Mesenchymal stem cell (in vitro differentiated cells and primary cell): Measurements from ENCODE around the gene ATP6V1A.

Experiments
- DNase-seq: peaks from one replicate; pipeline ENCODE4 v3.0.0-alpha.2; 2013
- H2AFZ ChIP-seq: one replicate; pipeline ENCODE4 v1.6.1; 2013; ENCODE audit warnings: low read depth, mild to moderate bottlenecking, control low read depth, inconsistent platforms, low read length, moderate library complexity
- H2AK5ac ChIP-seq: 2 replicates; pipeline ENCODE4 v1.6.1; 2013; ENCODE audit warnings: low read length, moderate library complexity, mild to moderate bottlenecking, inconsistent platforms; ENCODE audit not compliant: severe bottlenecking
- H2BK120ac ChIP-seq: one replicate; pipeline ENCODE4 v1.6.1; 2013; ENCODE audit warnings: low read depth, mild to moderate bottlenecking, inconsistent platforms, low read length, moderate library complexity
- H2BK12ac ChIP-seq, 2 experiments: one replicate each; pipeline ENCODE4 v1.6.1; 2013; ENCODE audit warnings: inconsistent platforms in 2 of 2, low read length in 2 of 2, mild to moderate bottlenecking in 2 of 2, moderate library complexity in 2 of 2, control low read depth in 1 of 2
- H2BK15ac ChIP-seq: one replicate; pipeline ENCODE4 v1.6.1; 2013; ENCODE audit warnings: mild to moderate bottlenecking, low read depth, inconsistent platforms; ENCODE audit not compliant: poor library complexity, severe bottlenecking
- H2BK5ac ChIP-seq: 2 replicates; pipeline ENCODE4 v1.6.1; 2013; ENCODE audit warnings: low read depth, mild to moderate bottlenecking, low read length, control low read depth, inconsistent platforms; ENCODE audit not compliant: poor library complexity, severe bottlenecking
- H3K14ac ChIP-seq, 2 experiments: one replicate each; pipeline ENCODE4 v1.6.1; 2013; ENCODE audit warnings: inconsistent platforms in 2 of 2, low read length in 2 of 2, control low read depth in 1 of 2, mild to moderate bottlenecking in 1 of 2, moderate library complexity in 1 of 2
- H3K18ac ChIP-seq, 2 experiments: one replicate each; pipeline ENCODE4 v1.6.1; 2013; ENCODE audit warnings: inconsistent platforms in 2 of 2, low read length in 2 of 2, control low read depth in 1 of 2, low read depth in 1 of 2, mild to moderate bottlenecking in 1 of 2
- H3K23ac ChIP-seq, 2 experiments: one replicate each; pipeline ENCODE4 v1.6.1; 2013; ENCODE audit warnings: inconsistent platforms in 2 of 2, low read length in 2 of 2, mild to moderate bottlenecking in 2 of 2, moderate library complexity in 2 of 2, control low read depth in 1 of 2
- H3K27ac ChIP-seq: 2 replicates; pipeline ENCODE4 v1.5.1; 2013; ENCODE audit warnings: mild to moderate bottlenecking, moderate library complexity, low read length, control low read depth, inconsistent platforms; ENCODE audit not compliant: poor library complexity, severe bottlenecking
- H3K27me3 ChIP-seq, 2 experiments: 2 replicates each; pipeline versions ENCODE4 v1.6.1 to v1.7.0; 2013; ENCODE audit warnings: low read length in 2 of 2, mild to moderate bottlenecking in 2 of 2, moderate library complexity in 2 of 2, control low read depth in 1 of 2, inconsistent platforms in 1 of 2; ENCODE audit not compliant: control insufficient read depth in 1 of 2, insufficient read depth in 1 of 2
- H3K36me3 ChIP-seq, 2 experiments: 2 replicates each; pipeline versions ENCODE4 v1.6.1 to v1.7.0; 2013; ENCODE audit warnings: low read length in 2 of 2, control low read depth in 1 of 2, inconsistent platforms in 1 of 2, low read depth in 1 of 2, mild to moderate bottlenecking in 1 of 2; ENCODE audit not compliant: insufficient read depth in 2 of 2, control insufficient read depth in 1 of 2
- H3K4ac ChIP-seq, 2 experiments: one replicate each; pipeline ENCODE4 v1.6.1; 2013; ENCODE audit warnings: inconsistent platforms in 2 of 2, low read length in 2 of 2, mild to moderate bottlenecking in 2 of 2, moderate library complexity in 2 of 2, control low read depth in 1 of 2, low read depth in 1 of 2
- H3K4me1 ChIP-seq: 2 replicates; pipeline ENCODE4 v1.6.1; 2013; ENCODE audit warnings: low read depth, low read length, control low read depth; ENCODE audit not compliant: control insufficient read depth, insufficient read depth
- H3K4me2 ChIP-seq: 2 replicates; pipeline ENCODE4 v1.6.1; 2013; ENCODE audit warnings: low read length, mild to moderate bottlenecking, inconsistent platforms; ENCODE audit not compliant: poor library complexity, severe bottlenecking
- H3K4me3 ChIP-seq, 2 experiments: 2 replicates each; pipeline versions ENCODE4 v1.5.1 to v1.7.0; 2013; ENCODE audit warnings: low read length in 2 of 2, mild to moderate bottlenecking in 2 of 2, control low read depth in 1 of 2, low read depth in 1 of 2; ENCODE audit not compliant: insufficient read depth in 1 of 2
- H3K79me1 ChIP-seq: replicated peaks from 2 replicates; pipeline ENCODE4 v1.6.1; 2013; ENCODE audit warnings: mild to moderate bottlenecking, control low read depth, low read length, inconsistent platforms; ENCODE audit not compliant: poor library complexity, severe bottlenecking
- H3K9ac ChIP-seq: 2 replicates; pipeline ENCODE4 v1.7.0; 2013; ENCODE audit warnings: mild to moderate bottlenecking, low read length, moderate library complexity
- H3K9me3 ChIP-seq: 2 replicates; pipeline ENCODE4 v1.7.0; 2013; ENCODE audit warnings: mild to moderate bottlenecking, low read length; ENCODE audit not compliant: control insufficient read depth
- H4K8ac ChIP-seq: one replicate; pipeline ENCODE4 v1.6.1; 2013; ENCODE audit warnings: inconsistent platforms, mild to moderate bottlenecking, low read length, moderate library complexity
- H4K91ac ChIP-seq: one replicate; pipeline ENCODE4 v1.6.1; 2013; ENCODE audit warnings: mild to moderate bottlenecking, low read length, inconsistent platforms
- WGBS: methylation state at CpG from one replicate; pipeline ENCODE4 v1.1.7; 2013; ENCODE audit warnings: mixed read lengths; 5-methylcytosine and 5-hydroxymethylcytosine counted together

ATP6V1A gene

DNA sequence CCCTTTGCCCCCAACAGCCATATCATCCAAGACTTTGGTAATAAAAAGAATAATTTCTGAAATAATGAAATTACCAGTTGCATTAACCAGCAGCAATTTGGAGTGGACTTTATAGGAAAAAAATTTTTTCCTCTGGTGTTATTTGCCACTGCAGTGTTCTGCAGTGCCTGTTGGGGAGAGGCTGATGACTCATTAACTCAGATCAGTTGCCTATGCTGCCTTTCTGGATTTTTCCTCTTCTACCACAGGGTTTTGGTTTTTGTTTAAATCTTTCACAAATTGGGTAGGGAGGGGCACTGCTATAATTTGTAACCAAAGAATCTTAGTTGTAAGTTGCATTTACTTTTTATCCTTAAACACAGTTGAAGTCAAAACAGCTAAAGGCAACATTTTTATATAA lies 22.7 kb downstream of the ATP6V1A start:
- Histone ChIP-seq H3K79me1 (peaks cover 19% of the 10 kb centered on the region), H4K8ac (no peak overlapping the region), H3K23ac (no peak overlapping the region), H3K18ac (no peak overlapping the region), H3K27ac (no peak overlapping the region), H2BK12ac (no peak overlapping the region), H2BK15ac (no peak overlapping the region), H4K91ac (no peak overlapping the region), H2BK120ac (no peak overlapping the region), H3K36me3 (peaks cover 0 to 19% of the 10 kb centered on the region in 2 experiments), H3K4me2 (no peak overlapping the region), H2AK5ac (no peak overlapping the region), H3K27me3 (no peaks in the 10 kb centered on the region), H3K4me3 (no peak overlapping the region), H3K9ac (peak overlapping the region; percentile 78), H3K4me1 (peaks cover 7% of the 10 kb centered on the region), H3K9me3 (no peaks in the 10 kb centered on the region), H3K4ac (no peak overlapping the region), H3K14ac (no peak overlapping the region), H2BK5ac (no peak overlapping the region), H2AFZ (no peak overlapping the region)
- DNase-seq = peak; percentile 73

DNA sequence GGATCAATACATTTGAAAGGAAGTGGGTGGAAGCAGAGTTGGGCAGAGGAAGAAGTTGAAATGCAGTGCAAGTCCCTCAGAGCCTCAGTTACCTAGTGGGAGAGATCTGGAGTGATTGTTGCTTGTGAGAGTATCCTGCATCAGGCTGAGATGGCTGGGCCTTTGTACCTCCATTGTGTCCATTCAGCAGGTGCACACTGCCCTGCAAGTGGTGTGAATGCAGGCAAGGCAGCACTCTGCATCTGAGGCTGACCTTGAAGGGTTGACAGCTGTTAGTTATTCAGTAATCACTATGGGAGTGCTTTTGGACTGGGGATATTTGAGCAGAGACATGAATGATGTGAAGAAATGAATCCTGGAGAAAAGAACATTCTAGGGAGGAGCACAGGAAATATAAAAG lies 25.2 kb downstream of the ATP6V1A start:
- H3K27me3 ChIP-seq = no peaks in the 10 kb centered on the region
- no peak for DNase-seq
- H3K4me2 ChIP-seq = no peak overlapping the region
- H3K4ac ChIP-seq = no peak overlapping the region
- peak overlapping the region; percentile 80 for H4K8ac ChIP-seq
- peak overlapping the region; percentile 94 for H2AK5ac ChIP-seq
- H3K9me3 ChIP-seq = no peaks in the 10 kb centered on the region
- no peak overlapping the region for H3K23ac ChIP-seq
- peak overlapping the region in 1 of 2 experiments; percentile 99 for H3K14ac ChIP-seq
- peak overlapping the region; percentile 28 to 43 for H3K18ac ChIP-seq
- peak overlapping the region; percentile 83 for H4K91ac ChIP-seq
- H3K36me3 ChIP-seq = peaks cover 0 to 15% of the 10 kb centered on the region in 2 experiments
- H3K4me3 ChIP-seq = no peak overlapping the region
- H2BK5ac ChIP-seq = no peak overlapping the region
- no peak overlapping the region for H2BK15ac ChIP-seq
- H3K27ac ChIP-seq = no peak overlapping the region
- peak overlapping the region; percentile 42 for H2BK120ac ChIP-seq
- H2AFZ ChIP-seq = no peak overlapping the region
- H3K9ac ChIP-seq = no peak overlapping the region
- peak overlapping the region in 1 of 2 experiments; percentile 88 for H2BK12ac ChIP-seq
- peaks cover 7% of the 10 kb centered on the region for H3K4me1 ChIP-seq
- peaks cover 26% of the 10 kb centered on the region for H3K79me1 ChIP-seq

DNA sequence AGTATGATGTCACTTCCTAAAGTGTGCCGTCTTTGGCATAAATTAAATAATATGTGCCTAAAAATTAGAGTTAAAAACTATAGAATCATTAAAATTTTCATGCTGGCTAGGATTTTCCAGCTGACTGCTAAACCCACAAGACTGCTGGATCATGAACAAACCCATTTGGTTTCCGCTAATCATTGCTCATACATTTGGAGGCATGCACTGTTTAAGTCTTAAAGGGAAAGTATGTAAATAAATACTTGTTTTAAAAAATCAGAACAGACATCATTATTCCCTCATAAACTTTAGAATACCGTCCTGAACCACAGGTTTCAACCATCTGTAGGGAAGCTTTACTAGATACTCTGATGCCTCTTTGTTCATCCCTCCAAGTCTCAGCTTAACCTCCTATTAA lies 26.5 kb downstream of the ATP6V1A start:
- H3K4ac ChIP-seq = no peak overlapping the region

DNA sequence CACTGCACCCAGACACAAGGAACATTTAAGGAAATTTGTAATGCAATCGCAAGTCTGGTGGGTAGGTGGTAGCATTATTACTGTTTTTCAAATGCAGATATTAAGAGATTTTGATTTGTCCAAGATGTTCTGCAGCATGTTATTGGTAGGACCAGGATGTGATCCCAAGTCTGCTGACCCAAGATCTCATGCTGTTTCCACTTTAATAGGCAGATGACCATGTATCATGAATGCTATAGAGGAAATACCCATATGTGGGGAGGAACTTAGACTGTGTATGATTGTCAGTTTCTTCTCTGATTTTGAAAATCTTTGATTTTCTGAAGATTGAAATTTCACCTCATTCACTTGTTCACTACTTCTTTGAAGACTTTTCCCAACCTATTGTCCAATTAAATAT lies 28.7 kb downstream of the ATP6V1A start:
- Histone ChIP-seq H2AFZ (no peak overlapping the region), H2AK5ac (no peak overlapping the region), H4K8ac (no peak overlapping the region), H3K14ac (no peak overlapping the region), H3K4me1 (peaks cover 5% of the 10 kb centered on the region), H4K91ac (no peak overlapping the region), H3K9me3 (no peaks in the 10 kb centered on the region), H3K4me2 (no peak overlapping the region), H2BK12ac (no peak overlapping the region), H3K79me1 (peaks cover 19% of the 10 kb centered on the region), H3K27ac (no peak overlapping the region), H3K23ac (no peak overlapping the region), H3K4ac (no peak overlapping the region), H3K9ac (no peak overlapping the region), H2BK15ac (no peak overlapping the region), H3K36me3 (peaks cover 0 to 27% of the 10 kb centered on the region in 2 experiments), H2BK120ac (no peak overlapping the region), H3K27me3 (no peaks in the 10 kb centered on the region), H2BK5ac (no peak overlapping the region), H3K18ac (peak overlapping the region in 1 of 2 experiments; percentile 52), H3K4me3 (no peak overlapping the region)
- no peak for DNase-seq
- 100% methylated on average over 1 of the region's 1 CpG for WGBS

More for the DNA sequence above, 26.5 kb downstream of the ATP6V1A start:
- no peak overlapping the region for H2BK12ac ChIP-seq
- H3K4me1 ChIP-seq = peaks cover 7% of the 10 kb centered on the region
- no peak overlapping the region for H3K18ac ChIP-seq
- peak overlapping the region in 1 of 2 experiments; percentile 11 for H3K4me3 ChIP-seq
- H3K27me3 ChIP-seq = no peaks in the 10 kb centered on the region
- no peak overlapping the region for H2AFZ ChIP-seq
- peaks cover 26% of the 10 kb centered on the region for H3K79me1 ChIP-seq
- H3K4me2 ChIP-seq = no peak overlapping the region
- WGBS = 59% methylated on average over 1 of the region's 3 CpGs
- H2AK5ac ChIP-seq = no peak overlapping the region
- no peak overlapping the region for H3K14ac ChIP-seq
- H3K9me3 ChIP-seq = no peaks in the 10 kb centered on the region
- H2BK15ac ChIP-seq = no peak overlapping the region
- H3K36me3 ChIP-seq = peaks cover 0 to 12% of the 10 kb centered on the region in 2 experiments
- no peak overlapping the region for H2BK5ac ChIP-seq
- H3K9ac ChIP-seq = peak overlapping the region; percentile 84
- no peak overlapping the region for H4K8ac ChIP-seq
- H4K91ac ChIP-seq = no peak overlapping the region
- peak; percentile 72 for DNase-seq
- H3K23ac ChIP-seq = no peak overlapping the region
- H3K27ac ChIP-seq = no peak overlapping the region
- H2BK120ac ChIP-seq = no peak overlapping the region
